Epithelial cell of esophagus (primary cell): ENCODE results near the gene SPTB.

ENCODE experiments used
- DNase-seq: peaks from one replicate; pipeline ENCODE4 v3.0.0; 2010; ENCODE audit warnings: low read depth
- H3K4me3 ChIP-seq: 2 replicates; pipeline ENCODE4 v1.5.1; 2011; ENCODE audit warnings: mild to moderate bottlenecking, low read length, control low read depth
- TF ChIP-seq, protein P1 (sequence below): IDR thresholded peaks from 2 replicates; pipeline ENCODE4 v1.5.1; 2011; ENCODE audit warnings: low read depth, mild to moderate bottlenecking, low read length, control low read depth, inconsistent platforms; ENCODE audit not compliant: insufficient read depth; ENCODE audit errors: missing control alignments

Gene SPTB

GRCh38 chr14:64823305-64823861, 56.3 kb downstream of the SPTB start:
- no peak overlapping the region for H3K4me3 ChIP-seq
- peak; percentile 71 for DNase-seq
- TF ChIP-seq, protein P1, sequence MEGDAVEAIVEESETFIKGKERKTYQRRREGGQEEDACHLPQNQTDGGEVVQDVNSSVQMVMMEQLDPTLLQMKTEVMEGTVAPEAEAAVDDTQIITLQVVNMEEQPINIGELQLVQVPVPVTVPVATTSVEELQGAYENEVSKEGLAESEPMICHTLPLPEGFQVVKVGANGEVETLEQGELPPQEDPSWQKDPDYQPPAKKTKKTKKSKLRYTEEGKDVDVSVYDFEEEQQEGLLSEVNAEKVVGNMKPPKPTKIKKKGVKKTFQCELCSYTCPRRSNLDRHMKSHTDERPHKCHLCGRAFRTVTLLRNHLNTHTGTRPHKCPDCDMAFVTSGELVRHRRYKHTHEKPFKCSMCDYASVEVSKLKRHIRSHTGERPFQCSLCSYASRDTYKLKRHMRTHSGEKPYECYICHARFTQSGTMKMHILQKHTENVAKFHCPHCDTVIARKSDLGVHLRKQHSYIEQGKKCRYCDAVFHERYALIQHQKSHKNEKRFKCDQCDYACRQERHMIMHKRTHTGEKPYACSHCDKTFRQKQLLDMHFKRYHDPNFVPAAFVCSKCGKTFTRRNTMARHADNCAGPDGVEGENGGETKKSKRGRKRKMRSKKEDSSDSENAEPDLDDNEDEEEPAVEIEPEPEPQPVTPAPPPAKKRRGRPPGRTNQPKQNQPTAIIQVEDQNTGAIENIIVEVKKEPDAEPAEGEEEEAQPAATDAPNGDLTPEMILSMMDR = peak; percentile 70

DNA sequence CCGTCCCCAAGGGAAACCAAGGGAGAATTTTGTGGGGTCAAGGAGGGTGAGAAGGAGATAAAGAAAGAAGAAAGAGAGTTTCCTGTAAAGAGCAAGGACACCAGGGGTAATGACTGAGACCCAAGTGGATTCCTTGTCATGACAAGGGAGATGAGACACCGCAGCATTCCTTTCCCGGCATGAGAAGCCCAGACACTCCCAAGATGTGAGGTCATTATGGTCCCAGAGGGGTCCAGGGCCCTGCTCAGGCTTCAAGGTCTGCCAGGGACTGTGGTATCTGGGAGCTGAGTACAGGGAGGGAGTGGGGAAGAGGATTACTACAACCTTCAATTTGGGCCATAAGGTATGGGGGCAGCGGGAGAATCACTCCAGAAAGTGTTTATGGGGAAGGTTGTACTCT, 58.1 kb downstream of the SPTB start:
- no peak overlapping the region for H3K4me3 ChIP-seq
- no peak for DNase-seq
- TF ChIP-seq, protein P1 = no peak

DNA sequence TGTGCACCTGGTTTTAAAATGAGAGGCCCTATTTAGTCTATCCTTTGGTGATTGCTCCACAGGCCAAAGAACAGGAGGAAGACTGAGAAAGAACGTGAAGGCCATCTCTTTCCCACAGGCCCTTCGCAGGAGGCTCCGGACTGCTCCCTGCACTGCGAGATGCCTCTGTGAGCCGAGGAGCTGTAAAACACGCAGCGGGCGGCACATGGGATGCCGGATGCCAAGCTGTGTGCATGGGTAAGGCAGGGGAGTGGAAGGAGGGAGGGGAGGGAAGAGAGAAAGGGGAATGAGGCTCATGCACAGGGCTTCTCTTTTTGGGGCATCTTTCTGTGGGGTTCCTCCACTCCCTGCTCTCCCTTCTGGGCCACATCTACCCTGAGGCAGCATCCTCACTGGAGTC, 61.6 kb downstream of the SPTB start:
- TF ChIP-seq, protein P1 = no peak
- no peak overlapping the region for H3K4me3 ChIP-seq
- no peak for DNase-seq

GRCh38 chr14:64817631-64818030, 62.1 kb downstream of the SPTB start:
- DNase-seq = no peak
- H3K4me3 ChIP-seq = no peak overlapping the region

GRCh38 chr14:64816221-64816783, 63.4 kb downstream of the SPTB start:
- TF ChIP-seq, protein P1 = no peak
- DNase-seq = no peak
- no peak overlapping the region for H3K4me3 ChIP-seq

More at GRCh38 chr14:64817631-64818030, 62.1 kb downstream of the SPTB start:
- TF ChIP-seq, protein P1 = no peak

DNA sequence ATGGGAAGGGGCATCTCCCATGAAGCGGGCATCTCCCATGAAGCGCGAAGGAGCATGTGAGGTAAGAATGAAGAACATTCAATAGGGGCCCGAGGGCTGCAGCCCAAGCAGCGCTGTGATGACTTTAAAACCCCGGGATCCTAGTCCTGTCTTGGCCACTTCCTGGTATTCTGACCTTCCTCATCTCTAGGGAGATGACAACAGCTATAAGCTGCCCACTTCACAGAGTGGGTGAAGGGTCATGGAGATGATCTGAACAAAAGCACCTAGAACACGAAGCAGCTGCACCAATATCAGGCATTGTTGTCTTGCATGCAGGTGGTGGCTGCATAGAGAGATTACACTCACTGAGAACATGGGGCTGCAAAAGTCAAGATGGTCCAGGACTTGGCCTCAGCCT, 64.5 kb downstream of the SPTB start:
- TF ChIP-seq, protein P1 = no peak
- no peak overlapping the region for H3K4me3 ChIP-seq
- DNase-seq = no peak

GRCh38 chr14:64812412-64812811, 67.3 kb downstream of the SPTB start:
- H3K4me3 ChIP-seq = no peak overlapping the region
- DNase-seq = peak; percentile 71
- TF ChIP-seq, protein P1 = no peak
